ENCODE results near the gene DLX6. TPM values are rescaled to one million over a fixed set of nuclear protein-coding genes. Genes with fewer than 3 reads are reported as not detected.

Gene DLX6
- total RNA-seq (2021; fragmentation: NEBNext Ultra II Directional; extraction: Animal tissue kit (Norgen Biotek cat#: 25700)) (not detected in 2 replicates), polyA plus RNA-seq (2011; rRNA removed) (not detected in 2 replicates), polyA minus RNA-seq (2011; rRNA and poly(A)+ RNA removed) (not detected in 2 replicates)
- polyA plus RNA-seq (2011; cell fraction: cytosol; rRNA removed), result not detected
- polyA plus RNA-seq (2011; cell fraction: nucleus; rRNA removed), result not detected
- not detected in 4 replicates for polyA plus RNA-seq (2012, experiment 1 of 2)
- polyA plus RNA-seq (2012, experiment 2 of 2), result not detected
- polyA plus RNA-seq (2013, experiment 1 of 2), result 0.06 TPM
- polyA plus RNA-seq (2013, experiment 2 of 2), result not detected
- not detected for polyA minus RNA-seq (2011; cell fraction: cytosol; rRNA and poly(A)+ RNA removed)
- polyA minus RNA-seq (2011; cell fraction: nucleus; rRNA and poly(A)+ RNA removed), result not detected
- long read RNA-seq, experiment 1, result 0 reads
- long read RNA-seq, experiment 2, result 0 reads

- Histone ChIP-seq H3K4me3 (ENCODE audit: extremely low read depth in 1 of 4, insufficient read depth in 2 of 4, low read depth in 3 of 4, low read length in 4 of 4) (peak within 1 kb of the TSS; percentile 26 to 58 (median 42)), H3K18ac (ENCODE audit: extremely low read depth, low read length) (no peak within 1 kb of the TSS; the same call in 1 of the 2 replicates), H3K36me3 (ENCODE audit: control insufficient read depth in 2 of 4, insufficient read depth in 4 of 4, low read length in 3 of 4) (peaks cover 0 to 2% (median 0%) of the 10 kb centered on the region in 4 experiments; a peak in 1 of 8 replicates), H2BK15ac (ENCODE audit: low read length) (no peak within 1 kb of the TSS), H3K14ac (ENCODE audit: insufficient read length) (no peak within 1 kb of the TSS), H2BK5ac (ENCODE audit: low read depth, low read length) (no peak within 1 kb of the TSS), H2BK12ac (ENCODE audit: low read depth, low read length) (peak within 1 kb of the TSS; percentile 87; the same call in 1 of the 2 replicates), H3K23me2 (ENCODE audit: low read depth, low read length) (peaks cover 3% of the 10 kb centered on the region; the same call in 1 of the 2 replicates), H4K5ac (ENCODE audit: insufficient read length, low read depth, low read length) (no peak within 1 kb of the TSS), H3K4me2 (ENCODE audit: insufficient read depth in 1 of 2, low read depth in 2 of 2, low read length in 2 of 2) (peak within 1 kb of the TSS; percentile 76 to 83), H3K23ac (ENCODE audit: insufficient read length) (no peak within 1 kb of the TSS), H3K79me2 (ENCODE audit: control insufficient read depth in 1 of 2, insufficient read depth in 2 of 2, low read length in 2 of 2) (no peaks in the 10 kb centered on the region), H3K27me3 (replicated peaks in 1 of 4; ENCODE audit: control insufficient read depth in 3 of 4, extremely low read depth in 1 of 4, insufficient read depth in 3 of 4, low read length in 3 of 4) (peaks cover 73 to 95% (median 88%) of the 10 kb centered on the region in 4 experiments), H3K79me1 (ENCODE audit: low read depth, low read length) (no peaks in the 10 kb centered on the region; the same call in 1 of the 2 replicates), H3K9me3 (ENCODE audit: insufficient read depth in 2 of 2, low read depth in 1 of 2, low read length in 1 of 2) (no peaks in the 10 kb centered on the region), H4K91ac (replicated peaks; ENCODE audit: insufficient read length, low read length) (no peak within 1 kb of the TSS), H2BK120ac (replicated peaks; ENCODE audit: low read depth, low read length) (no peak within 1 kb of the TSS), H3K9ac (replicated peaks in 1 of 4; ENCODE audit: extremely low read depth in 1 of 4, low read depth in 3 of 4, low read length in 3 of 4) (no peak within 1 kb of the TSS), H3K4ac (replicated peaks; ENCODE audit: insufficient read length, low read depth, low read length) (no peak within 1 kb of the TSS), H2BK20ac (ENCODE audit: low read length) (no peak within 1 kb of the TSS), H2AFZ (ENCODE audit: low read length) (no peak within 1 kb of the TSS), H3K4me1 (replicated peaks in 1 of 4; ENCODE audit: control insufficient read depth in 3 of 4, insufficient read depth in 4 of 4, low read length in 3 of 4) (peaks cover 14 to 31% (median 23%) of the 10 kb centered on the region in 4 experiments), H2AK5ac (ENCODE audit: low read depth, low read length) (no peak within 1 kb of the TSS), H4K8ac (ENCODE audit: extremely low read depth, insufficient read depth, low read length) (no peak within 1 kb of the TSS), H3K27ac (ENCODE audit: low read depth, low read length) (no peak within 1 kb of the TSS), H3K56ac (replicated peaks; ENCODE audit: insufficient read length, low read depth, low read length) (no peak within 1 kb of the TSS), H4K20me1 (replicated peaks in 1 of 2; ENCODE audit: control insufficient read depth in 1 of 2, insufficient read depth in 2 of 2, low read length in 2 of 2) (peaks cover 14 to 41% of the 10 kb centered on the region in 2 experiments)
- FAIRE-seq, result no peak
- POLR2A ChIA-PET (ENCODE audit: partially characterized antibody), result interaction anchor here (0.7 to 3.2 kb wide), 10 partner anchors 10 to 22 kb away, joined by 3 to 22 read pairs (median 9); partner anchors contain the start of gene DLX5
- DNase-seq (ENCODE audit: low read depth in 1 of 2, low spot score in 2 of 2), result peak in 1 of 2 experiments; percentile 94
- CTCF ChIA-PET (ENCODE audit: partially characterized antibody), result interaction anchor here (0.6 to 6.3 kb wide), 16 partner anchors 8 to 784 kb away, joined by 3 to 71 read pairs (median 4); partner anchors contain the start of gene DLX5
- WGBS, 2 experiments (ENCODE audit: extremely low coverage in 1 of 2, insufficient coverage in 1 of 2, insufficient read length in 1 of 2, insufficient replicate concordance in 2 of 2, low coverage in 1 of 2, low lambda C conversion rate in 2 of 2, missing lambda C conversion rate in 1 of 2), result 1% methylated on average over 38 of the region's 44 CpGs; no CpG with 5 or more reads in 1 of the 2 experiments
- peak; percentile 37 for TF ChIP-seq KDM4A (IDR thresholded peaks at IDR 0.05; ENCODE audit: low read depth, low read length, severe bottlenecking)
- peak; percentile 18 for TF ChIP-seq EZH2 (IDR thresholded peaks at IDR 0.05; ENCODE audit: low read depth, low read length, severe bottlenecking)
- TF ChIP-seq MAX (IDR thresholded peaks at IDR 0.05), result peak; percentile 49
- no peak for TF ChIP-seq SAP30 (IDR thresholded peaks at IDR 0.05; ENCODE audit: insufficient read depth, insufficient replicate concordance, low read length)
- no peak for TF ChIP-seq GTF2F1 (IDR thresholded peaks at IDR 0.05; ENCODE audit: borderline replicate concordance, low read depth, low read length)
- TF ChIP-seq TCF12 (IDR thresholded peaks at IDR 0.05; ENCODE audit: low read depth, low read length), result 0 out of 2 replicates have a peak, but pooled peaks have one; percentile 7
- TF ChIP-seq POLR2AphosphoS5 (IDR thresholded peaks at IDR 0.05; ENCODE audit: low read depth, low read length), result no peak
- TF ChIP-seq GABPA (IDR thresholded peaks at IDR 0.05; ENCODE audit: borderline replicate concordance, insufficient read depth, low read length), result no peak
Measured at GRCh38 chr7:97005183-97006054, at the start of gene DLX6. Gene DLX6 (plus strand): TSS chr7:97005553. CDS start chr7:97005978, 425 bp downstream.
